Epithelial cell of proximal tubule (primary cell): ENCODE data around the gene TXNDC15. TPM values are rescaled to one million over a fixed set of nuclear protein-coding genes. Genes with fewer than 3 reads are reported as not detected.

ENCODE experiments used
- DNase-seq: peaks from one replicate; pipeline ENCODE4 v3.0.0-alpha.2; 2011; ENCODE audit warnings: low read depth
- H3K4me3 ChIP-seq: 2 replicates; pipeline ENCODE4 v1.5.1; 2011; ENCODE audit warnings: low read depth, mild to moderate bottlenecking, low read length
- total RNA-seq: library from RNA; depleted of rRNA; stranded (reverse); fragments of >200 nt; gene quantifications from 2 replicates; pipeline ENCODE4 v1.2.3, GENCODE V29; 2015
- TF ChIP-seq, protein P1 (sequence below): conservative IDR thresholded peaks from 2 replicates; pipeline ENCODE4 v1.5.1; 2012; ENCODE audit warnings: low read depth, mild to moderate bottlenecking, low read length

Gene TXNDC15
- total RNA-seq, 1 donor from 2014 or later, result 48.1 TPM

DNA sequence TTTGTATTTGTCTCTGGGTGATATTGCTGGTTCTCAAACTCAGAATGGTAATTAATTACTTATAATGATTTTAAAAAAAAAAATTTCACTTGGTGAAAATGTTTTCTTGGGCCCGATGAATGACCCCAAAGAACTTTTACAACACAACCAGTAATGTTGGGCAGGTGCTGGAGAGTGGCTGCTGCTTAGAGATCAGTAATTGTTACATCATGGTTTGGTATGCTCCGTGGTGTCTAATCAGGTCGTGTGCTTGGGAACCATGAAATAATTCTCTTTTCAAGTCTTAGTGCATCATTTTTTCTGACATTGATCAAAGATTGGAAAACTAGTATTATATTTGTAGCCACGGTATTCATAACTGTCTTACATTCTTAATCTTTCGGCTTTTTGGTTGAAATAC lies 60.0 kb downstream of the TXNDC15 start:
- TF ChIP-seq, protein P1, sequence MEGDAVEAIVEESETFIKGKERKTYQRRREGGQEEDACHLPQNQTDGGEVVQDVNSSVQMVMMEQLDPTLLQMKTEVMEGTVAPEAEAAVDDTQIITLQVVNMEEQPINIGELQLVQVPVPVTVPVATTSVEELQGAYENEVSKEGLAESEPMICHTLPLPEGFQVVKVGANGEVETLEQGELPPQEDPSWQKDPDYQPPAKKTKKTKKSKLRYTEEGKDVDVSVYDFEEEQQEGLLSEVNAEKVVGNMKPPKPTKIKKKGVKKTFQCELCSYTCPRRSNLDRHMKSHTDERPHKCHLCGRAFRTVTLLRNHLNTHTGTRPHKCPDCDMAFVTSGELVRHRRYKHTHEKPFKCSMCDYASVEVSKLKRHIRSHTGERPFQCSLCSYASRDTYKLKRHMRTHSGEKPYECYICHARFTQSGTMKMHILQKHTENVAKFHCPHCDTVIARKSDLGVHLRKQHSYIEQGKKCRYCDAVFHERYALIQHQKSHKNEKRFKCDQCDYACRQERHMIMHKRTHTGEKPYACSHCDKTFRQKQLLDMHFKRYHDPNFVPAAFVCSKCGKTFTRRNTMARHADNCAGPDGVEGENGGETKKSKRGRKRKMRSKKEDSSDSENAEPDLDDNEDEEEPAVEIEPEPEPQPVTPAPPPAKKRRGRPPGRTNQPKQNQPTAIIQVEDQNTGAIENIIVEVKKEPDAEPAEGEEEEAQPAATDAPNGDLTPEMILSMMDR, result no peak
- H3K4me3 ChIP-seq, result no peak overlapping the region
- no peak for DNase-seq

DNA sequence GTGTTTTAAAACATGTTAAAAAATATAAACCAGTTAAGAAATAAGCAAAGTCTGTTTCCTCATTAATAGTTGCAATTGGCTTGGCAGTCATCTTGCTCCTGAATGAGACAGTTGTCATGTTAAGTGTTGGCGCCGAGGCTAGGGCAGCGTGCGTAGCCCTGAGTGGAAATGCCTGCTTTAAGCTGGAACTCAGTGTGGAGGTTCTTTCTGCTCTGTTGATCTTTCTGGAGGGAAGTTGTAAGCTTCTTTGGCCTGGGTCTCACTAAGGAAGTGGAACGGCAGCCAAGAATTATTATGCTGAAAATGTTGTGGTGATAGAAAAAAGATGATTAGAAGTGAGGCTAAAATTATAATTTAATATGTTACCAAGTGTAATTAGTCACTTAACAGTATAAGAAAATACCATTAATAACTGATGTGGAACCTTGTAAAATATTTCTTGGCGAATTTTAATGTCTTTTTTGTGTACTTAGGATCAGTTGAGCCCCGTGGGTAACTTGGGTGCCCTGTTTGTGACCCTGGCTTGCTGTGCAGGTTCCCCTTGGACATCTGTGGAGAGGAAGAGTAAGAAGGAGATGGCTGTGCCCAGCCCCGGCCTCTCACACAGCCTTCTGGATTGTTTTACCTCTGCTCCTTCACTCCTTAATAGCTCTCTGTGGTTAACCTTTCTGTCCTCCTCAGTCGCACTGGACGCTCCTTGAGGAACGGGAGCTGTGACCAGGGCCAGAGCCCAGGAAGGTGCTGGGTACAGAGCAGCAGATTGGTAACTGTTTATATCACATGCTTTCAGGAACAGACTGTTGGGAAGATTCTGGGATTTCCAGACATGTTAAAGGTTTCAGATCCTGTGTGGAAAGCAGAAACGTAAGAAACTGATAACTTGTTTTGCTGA lies 61.8 kb downstream of the TXNDC15 start:
- DNase-seq, result peak; percentile 35

DNA sequence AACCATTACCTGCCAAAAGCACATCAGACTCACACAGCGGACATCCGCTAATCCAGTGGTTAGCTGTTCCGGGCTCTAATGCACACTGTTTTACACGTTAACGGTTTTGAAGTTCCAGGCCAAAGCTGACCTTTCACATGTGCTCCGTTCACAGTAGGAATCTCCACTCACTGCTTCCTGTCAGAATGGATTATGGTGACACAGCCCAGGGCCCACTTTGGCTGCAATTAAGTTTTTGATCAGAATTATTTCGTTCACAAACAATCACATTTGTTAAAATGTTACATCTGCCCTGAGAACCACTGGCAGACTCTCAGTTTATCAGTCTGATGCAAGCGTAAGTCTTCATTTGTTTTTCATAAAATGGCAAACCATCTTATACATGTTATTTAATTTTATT lies 63.4 kb downstream of the TXNDC15 start:
- TF ChIP-seq, protein P1, result no peak
- DNase-seq, result no peak
- H3K4me3 ChIP-seq, result no peak overlapping the region

More for the DNA sequence above, 61.8 kb downstream of the TXNDC15 start:
- peak overlapping the region; percentile 0 for H3K4me3 ChIP-seq
- TF ChIP-seq, protein P1, result no peak

DNA sequence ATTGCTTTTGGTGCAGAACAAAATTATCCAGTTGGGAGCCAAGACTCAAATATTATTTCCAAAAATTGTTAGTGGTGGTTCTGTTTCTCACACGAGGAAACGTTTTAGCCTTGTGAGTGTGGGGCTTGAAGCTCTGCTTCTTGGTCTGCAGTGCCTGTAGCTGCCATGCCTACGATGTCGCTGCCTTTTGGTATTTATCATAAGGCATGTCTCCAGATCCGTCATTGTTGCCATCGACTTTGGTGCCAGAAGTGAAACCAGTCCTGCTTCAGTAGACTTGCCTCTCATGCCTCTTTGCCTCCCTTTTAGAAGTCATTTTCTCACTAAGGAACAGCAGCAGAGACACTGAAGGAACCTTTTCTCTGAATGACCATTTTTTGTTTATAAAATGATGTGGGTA lies 63.9 kb downstream of the TXNDC15 start:
- DNase-seq, result no peak
- TF ChIP-seq, protein P1, result no peak
- no peak overlapping the region for H3K4me3 ChIP-seq

DNA sequence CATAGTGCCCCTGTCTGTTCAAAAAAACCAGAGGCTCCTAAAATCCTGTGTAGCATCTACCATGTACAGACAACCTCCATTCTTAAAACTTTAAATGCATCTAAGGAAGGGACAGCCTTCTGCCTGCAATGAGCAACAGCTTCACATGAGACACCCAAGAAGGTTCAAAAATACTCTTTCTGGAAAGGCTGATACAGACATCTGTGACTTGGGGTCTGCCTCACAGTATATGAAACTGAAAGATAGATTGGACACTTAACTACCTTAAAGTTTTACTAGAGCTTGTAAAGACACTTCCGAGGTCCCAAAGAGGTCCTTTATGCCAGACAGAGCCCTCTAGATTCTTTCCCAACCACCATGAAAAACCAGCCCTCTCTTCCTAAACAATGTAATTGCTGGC lies 65.3 kb downstream of the TXNDC15 start:
- no peak overlapping the region for H3K4me3 ChIP-seq
- TF ChIP-seq, protein P1, result no peak
- DNase-seq, result no peak

DNA sequence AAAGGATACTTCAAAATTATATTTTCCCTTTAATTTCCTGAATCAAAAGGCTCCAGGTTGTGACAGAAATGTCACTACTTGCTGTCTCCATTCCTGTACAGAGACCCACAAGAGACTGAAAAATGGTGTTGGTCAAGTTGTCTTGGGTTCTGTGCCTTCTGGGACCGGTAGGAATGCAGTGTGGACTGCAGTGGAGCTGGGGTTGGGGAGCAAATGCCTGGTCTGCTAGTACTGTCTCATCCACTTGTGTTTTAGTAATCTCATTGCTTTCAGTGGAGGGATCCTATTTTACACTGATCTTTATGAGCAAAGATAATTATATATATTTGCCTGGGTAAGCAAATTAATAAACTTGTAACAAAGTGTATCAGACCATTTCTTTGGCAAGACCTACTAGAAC lies 69.4 kb downstream of the TXNDC15 start:
- H3K4me3 ChIP-seq, result no peak overlapping the region
- DNase-seq, result no peak
- TF ChIP-seq, protein P1, result no peak

DNA sequence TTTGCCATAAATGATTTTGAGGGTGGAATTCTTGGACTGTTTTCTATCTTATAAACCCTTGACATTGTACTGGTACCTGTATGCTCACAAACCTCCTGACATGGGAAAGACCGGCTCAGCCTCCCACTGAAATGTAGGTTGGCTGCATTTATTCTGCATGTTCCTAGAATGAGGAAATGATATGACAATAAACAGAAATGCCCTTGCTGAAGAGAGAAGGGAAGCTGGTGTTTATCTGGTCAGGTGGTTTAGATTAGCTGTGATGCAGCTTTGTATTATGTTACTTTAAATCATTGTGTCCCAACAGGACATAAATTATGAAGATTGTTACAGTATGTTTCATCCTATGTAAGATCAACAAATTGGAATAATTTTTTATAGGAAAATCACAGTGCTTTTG lies 70.5 kb downstream of the TXNDC15 start:
- TF ChIP-seq, protein P1, result no peak
- DNase-seq, result no peak
- no peak overlapping the region for H3K4me3 ChIP-seq
